SU-DHL-6 (cell line): ENCODE results near the gene ERVFRD-1.
"Not testable (repeated sequence)": the region's sequence is repeated elsewhere in the genome, so short reads cannot be mapped to it uniquely, and the experiment has no call there.

Source experiments
- H2AFZ ChIP-seq: fragments of 200-600 bp; sonication (generic); 2 replicates; pipeline ENCODE4 v1.6.1; 2014; ENCODE audit warnings: low read depth, mild to moderate bottlenecking, moderate library complexity, mixed read lengths, antibody characterized with exemption, low read length; ENCODE audit not compliant: severe bottlenecking
- H3F3A ChIP-seq: fragments of 200-600 bp; shearing (Covaris generic); 2 replicates; pipeline ENCODE4 v1.6.0; 2016; ENCODE audit warnings: antibody characterized with exemption, mild to moderate bottlenecking; ENCODE audit not compliant: insufficient read depth
- H3K27ac ChIP-seq: fragments of 200-600 bp; sonication (generic); 2 replicates; pipeline ENCODE4 v1.5.1; 2016; ENCODE audit warnings: low read depth, mild to moderate bottlenecking, low read length, moderate library complexity, mixed read lengths
- H3K27me3 ChIP-seq: fragments of 200-600 bp; sonication (generic), shearing (Covaris generic); 2 replicates; pipeline ENCODE4 v1.6.0; 2014; ENCODE audit warnings: mild to moderate bottlenecking, low read length
- H3K36me3 ChIP-seq: fragments of 200-600 bp; sonication (generic); 2 replicates; pipeline ENCODE4 v1.6.1; 2014; ENCODE audit warnings: mild to moderate bottlenecking, low read length, mixed read lengths
- H3K4me2 ChIP-seq: fragments of 300-600, 200-600 bp; shearing (Covaris generic), sonication (generic); 2 replicates; pipeline ENCODE4 v1.6.0; 2014; ENCODE audit warnings: low read length, low read depth, mild to moderate bottlenecking; ENCODE audit not compliant: poor library complexity, severe bottlenecking
- H3K4me3 ChIP-seq: fragments of 200-600 bp; sonication (generic); 2 replicates; pipeline ENCODE4 v1.5.1; 2014; ENCODE audit warnings: antibody characterized with exemption, low read length, mild to moderate bottlenecking, mixed read lengths; ENCODE audit not compliant: insufficient read depth, poor library complexity, severe bottlenecking
- H3K79me2 ChIP-seq: fragments of 200-600 bp; sonication (generic); 2 replicates; pipeline ENCODE4 v1.6.1; 2014; ENCODE audit warnings: mild to moderate bottlenecking, low read length, moderate library complexity; ENCODE audit not compliant: insufficient read depth
- H3K9ac ChIP-seq: fragments of 200-600 bp; sonication (generic); 2 replicates; pipeline ENCODE4 v1.7.0; 2014; ENCODE audit warnings: mild to moderate bottlenecking, low read length
- H3K9me2 ChIP-seq: fragments of 200-600 bp; sonication (generic); replicated peaks from 2 replicates; pipeline ENCODE4 v1.6.1; 2014; ENCODE audit warnings: low read length; ENCODE audit not compliant: insufficient read depth
- H3K9me3 ChIP-seq: fragments of 200-600 bp; sonication (generic); 2 replicates; pipeline ENCODE4 v1.6.1; 2014; ENCODE audit warnings: low read length, mixed read lengths; ENCODE audit not compliant: insufficient read depth
- H4K20me1 ChIP-seq: fragments of 200-600 bp; sonication (generic); 2 replicates; pipeline ENCODE4 v1.6.1; 2014; ENCODE audit warnings: low read depth, mild to moderate bottlenecking, antibody characterized with exemption, low read length, moderate library complexity, mixed read lengths
- CTCF ChIP-seq: fragments of 200-600 bp; sonication (generic); IDR thresholded peaks from one replicate; pipeline ENCODE4 v1.5.1; 2017; ENCODE audit warnings: antibody characterized with exemption, mild to moderate bottlenecking, low read length, moderate library complexity; ENCODE audit not compliant: insufficient read depth, poor library complexity, severe bottlenecking
- EZH2phosphoT487 ChIP-seq: fragments of 200-600 bp; sonication (generic), shearing (Covaris generic); conservative IDR thresholded peaks from 2 replicates; pipeline ENCODE4 v1.6.1; 2018; ENCODE audit warnings: mild to moderate bottlenecking, antibody characterized with exemption, low read length, moderate library complexity, mixed read lengths

ERVFRD-1 gene

GRCh38 chr6:11089695-11090094 is 21.8 kb downstream of the ERVFRD-1 start:
- TF ChIP-seq CTCF (no peak), EZH2phosphoT487 (no peak)
- no peaks in the 10 kb centered on the region for H4K20me1 ChIP-seq
- H3F3A ChIP-seq: peaks cover 4% of the 10 kb centered on the region; the same call in 1 of the 2 replicates
- peaks cover 6% of the 10 kb centered on the region for H3K79me2 ChIP-seq
- H3K4me2 ChIP-seq: no peak overlapping the region
- H3K9me3 ChIP-seq: no peaks in the 10 kb centered on the region; the same call in 1 of the 2 replicates
- H3K4me3 ChIP-seq: no peak overlapping the region
- H3K36me3 ChIP-seq: no peaks in the 10 kb centered on the region
- no peaks in the 10 kb centered on the region for H3K27me3 ChIP-seq
- no peak overlapping the region for H3K27ac ChIP-seq
- H3K9ac ChIP-seq: no peak overlapping the region
- H2AFZ ChIP-seq: no peak overlapping the region
- no peaks in the 10 kb centered on the region for H3K9me2 ChIP-seq

- H3F3A ChIP-seq, H3K9me2 ChIP-seq, H3K9ac ChIP-seq, H3K4me3 ChIP-seq, H3K27me3 ChIP-seq, H3K27ac ChIP-seq, H4K20me1 ChIP-seq, H3K9me3 ChIP-seq, H3K36me3 ChIP-seq, H3K79me2 ChIP-seq, H3K4me2 ChIP-seq, H2AFZ ChIP-seq: not testable (repeated sequence)
Observed at GRCh38 chr6:11087141-11087812, 24.2 kb downstream of the ERVFRD-1 start.

- no peak overlapping the region for H3K9ac ChIP-seq
- H3K4me3 ChIP-seq: no peak overlapping the region
- no peaks in the 10 kb centered on the region for H3K36me3 ChIP-seq
- H3K79me2 ChIP-seq: no peaks in the 10 kb centered on the region
- H2AFZ ChIP-seq: no peak overlapping the region
- H3K27me3 ChIP-seq: no peaks in the 10 kb centered on the region
- H4K20me1 ChIP-seq: no peaks in the 10 kb centered on the region
- no peak overlapping the region for H3K4me2 ChIP-seq
- H3F3A ChIP-seq: no peaks in the 10 kb centered on the region
- no peak for TF ChIP-seq EZH2phosphoT487
- H3K27ac ChIP-seq: no peak overlapping the region
- no peaks in the 10 kb centered on the region; the same call in 1 of the 2 replicates for H3K9me3 ChIP-seq
- H3K9me2 ChIP-seq: no peaks in the 10 kb centered on the region
Observed at GRCh38 chr6:11085758-11086435, 25.6 kb downstream of the ERVFRD-1 start.

GRCh38 chr6:11083956-11084355 is 27.6 kb downstream of the ERVFRD-1 start:
- H3K79me2 ChIP-seq: no peaks in the 10 kb centered on the region
- TF ChIP-seq CTCF: no peak
- H3K27ac ChIP-seq: no peak overlapping the region
- H3K9me2 ChIP-seq: no peaks in the 10 kb centered on the region
- H3K9ac ChIP-seq: no peak overlapping the region
- H3K9me3 ChIP-seq: no peaks in the 10 kb centered on the region; the same call in 1 of the 2 replicates
- no peak overlapping the region for H3K4me3 ChIP-seq
- H3K27me3 ChIP-seq: no peaks in the 10 kb centered on the region
- no peak overlapping the region for H2AFZ ChIP-seq
- no peaks in the 10 kb centered on the region for H3F3A ChIP-seq
- H3K4me2 ChIP-seq: no peak overlapping the region
- H4K20me1 ChIP-seq: no peaks in the 10 kb centered on the region
- H3K36me3 ChIP-seq: no peaks in the 10 kb centered on the region
